ENCODE results near the gene TRAPPC8.

TRAPPC8 gene

DNA sequence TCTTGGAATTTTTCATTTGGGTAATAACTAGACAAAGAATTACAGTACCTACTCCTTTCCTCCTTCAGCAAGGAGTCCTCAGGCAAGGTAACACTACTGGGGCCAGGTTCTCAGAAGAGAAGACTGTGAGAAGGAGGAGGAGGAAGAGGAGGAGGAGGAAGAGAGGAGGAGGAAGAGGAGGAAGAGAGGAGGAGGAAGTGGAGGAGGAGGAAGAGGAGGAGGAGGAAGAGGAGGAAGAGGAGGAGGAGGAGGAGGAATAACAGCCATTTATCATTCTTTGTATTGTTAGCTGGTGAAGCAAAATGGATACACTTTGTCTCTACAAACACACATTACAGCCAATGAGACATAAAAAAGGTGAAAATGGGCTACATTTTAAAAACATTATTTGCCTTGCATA is 149.4 kb downstream of the TRAPPC8 start:
- no peak for DNase-seq (ENCODE audit: low read depth)

DNA sequence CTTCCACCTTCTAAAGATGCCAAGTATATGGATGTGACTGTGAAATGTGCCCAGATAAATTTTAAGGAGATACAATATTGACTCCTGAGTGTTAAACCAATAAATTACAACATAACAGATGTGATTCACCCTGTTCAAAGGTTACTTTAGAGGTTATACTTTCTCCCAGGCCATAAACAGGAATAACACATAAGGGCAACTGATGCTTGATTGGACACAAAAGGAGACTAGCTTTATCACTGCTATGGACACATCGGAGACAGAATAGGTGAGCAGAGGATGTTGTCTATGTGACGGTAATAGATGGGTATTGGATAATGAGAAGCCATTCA is 150.4 kb downstream of the TRAPPC8 start:
- DNase-seq (ENCODE audit: low read depth) = no peak

DNA sequence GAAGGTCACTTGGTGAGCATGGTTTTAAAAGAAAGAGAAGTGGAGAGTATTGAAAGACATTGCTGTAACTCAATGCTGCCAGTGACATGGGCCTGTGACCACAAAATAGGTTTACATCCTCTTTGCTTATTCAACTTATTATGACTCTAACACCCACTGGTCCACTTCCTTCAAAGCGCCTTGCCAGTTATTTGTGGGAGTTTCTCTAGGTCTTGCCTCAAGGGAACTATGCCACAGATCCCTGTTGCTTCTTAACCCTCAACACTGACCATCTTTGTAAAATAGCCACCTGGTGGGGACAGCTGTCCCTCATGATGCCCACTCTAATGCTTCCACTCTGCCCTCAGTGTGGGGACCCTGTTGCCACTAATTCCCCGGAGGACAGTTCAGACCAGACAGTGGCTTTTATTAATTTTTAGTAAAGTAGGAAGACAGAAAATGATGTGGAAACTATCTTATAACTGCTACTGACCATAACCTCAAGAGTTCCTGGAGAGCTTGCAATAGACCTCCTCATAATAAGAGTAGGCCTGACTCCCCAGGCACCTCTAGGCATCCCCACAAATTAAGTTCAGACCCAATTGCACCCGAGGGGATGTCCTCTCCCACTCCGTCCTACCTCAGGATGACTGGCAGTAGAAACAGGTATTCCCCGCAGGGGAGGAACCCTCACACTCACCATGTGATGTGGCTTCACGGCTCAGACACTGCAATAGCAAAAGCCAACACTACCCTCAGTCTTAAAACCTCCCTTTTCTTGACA is 150.9 kb downstream of the TRAPPC8 start:
- no peak for DNase-seq (ENCODE audit: low read depth)

DNA sequence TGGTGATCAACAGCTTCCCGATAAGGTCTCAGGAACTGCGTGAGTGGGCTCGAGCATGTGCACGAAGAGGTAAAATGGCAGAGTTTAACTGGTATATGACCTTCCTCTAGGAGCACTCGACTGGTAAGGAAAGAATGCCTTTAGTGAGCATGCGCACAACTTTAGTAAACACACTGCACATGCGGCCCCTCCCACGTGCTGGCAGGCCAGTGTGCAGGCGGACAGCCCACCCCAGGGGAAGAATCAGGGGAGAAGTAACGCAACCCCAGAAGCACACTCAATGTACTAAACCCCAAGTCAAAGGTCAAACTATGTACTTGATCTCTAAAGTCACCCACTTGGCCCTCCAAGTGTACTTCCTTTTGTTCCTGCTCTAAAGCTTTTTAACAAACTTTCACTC is 153.5 kb downstream of the TRAPPC8 start:
- no peak for DNase-seq (ENCODE audit: low read depth)

DNA sequence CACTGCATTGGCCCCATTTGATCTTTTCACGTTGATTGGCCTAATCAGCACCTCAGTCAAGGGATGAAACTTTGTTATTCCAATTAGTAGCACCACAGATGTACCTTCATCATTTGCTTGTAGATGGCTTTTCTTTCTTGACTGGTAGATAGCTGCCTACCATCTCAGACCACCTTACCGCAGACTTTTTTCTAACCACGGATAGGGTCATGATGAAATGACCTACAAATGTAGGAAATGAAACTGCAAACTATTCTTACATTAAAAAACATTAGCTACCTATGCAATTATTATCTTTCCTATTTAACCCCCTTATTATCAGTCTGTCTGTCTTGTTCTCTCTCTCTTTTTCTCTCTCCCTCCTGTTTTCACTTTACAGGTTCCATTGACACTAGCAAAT is 159.9 kb downstream of the TRAPPC8 start:
- DNase-seq (ENCODE audit: low read depth) = no peak

Measured in stromal cell of bone marrow (primary cell).